Measurements from ENCODE around the gene KIF26B.

KIF26B gene

DNA sequence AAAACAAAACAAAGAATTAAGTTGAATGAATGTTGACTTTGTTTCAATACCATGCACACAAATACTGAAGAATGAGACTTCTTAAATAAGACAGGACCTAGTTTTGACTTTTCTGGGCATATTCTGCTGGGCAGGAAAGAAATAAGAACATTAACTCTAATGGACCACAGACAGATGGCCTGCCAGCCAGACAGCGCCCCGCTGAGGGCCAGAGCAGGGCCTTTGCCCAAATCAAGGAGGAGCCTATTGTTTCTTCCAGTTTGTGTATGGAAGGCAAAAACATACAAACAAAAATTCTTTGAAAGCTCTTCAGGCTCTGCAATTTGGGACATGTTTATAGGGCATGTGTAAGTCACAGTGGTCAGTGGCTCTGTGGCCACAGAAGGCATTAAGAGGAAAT is 44.4 kb upstream of the KIF26B start:
- Histone ChIP-seq H3K4me3 (ENCODE audit: low read length) (no peak overlapping the region), H3K4me1 (ENCODE audit: low read length) (no peaks in the 10 kb centered on the region), H3K9me2 (replicated peaks; ENCODE audit: insufficient read depth, low read length) (no peaks in the 10 kb centered on the region), H4K20me1 (ENCODE audit: insufficient read depth, low read length) (no peaks in the 10 kb centered on the region), H3K27me3 (replicated peaks; ENCODE audit: insufficient read depth, low read length) (no peaks in the 10 kb centered on the region), H3K36me3 (replicated peaks; ENCODE audit: insufficient read depth, low read length) (no peaks in the 10 kb centered on the region), H3K9ac (ENCODE audit: low read length) (no peak overlapping the region), H3K9me3 (replicated peaks; ENCODE audit: insufficient read depth, low read length) (no peaks in the 10 kb centered on the region), H2AFZ (ENCODE audit: low read length) (no peak overlapping the region), H3K79me2 (ENCODE audit: low read length) (no peaks in the 10 kb centered on the region), H3F3A (ENCODE audit: insufficient read depth, low read length) (no peaks in the 10 kb centered on the region), H3K27ac (ENCODE audit: low read length) (no peak overlapping the region), H3K4me2 (ENCODE audit: low read depth, low read length) (no peak overlapping the region)
- TF ChIP-seq EZH2 (optimal IDR thresholded peaks at IDR 0.05; ENCODE audit: low read depth, low read length): no peak
- no peak for DNase-seq

DNA sequence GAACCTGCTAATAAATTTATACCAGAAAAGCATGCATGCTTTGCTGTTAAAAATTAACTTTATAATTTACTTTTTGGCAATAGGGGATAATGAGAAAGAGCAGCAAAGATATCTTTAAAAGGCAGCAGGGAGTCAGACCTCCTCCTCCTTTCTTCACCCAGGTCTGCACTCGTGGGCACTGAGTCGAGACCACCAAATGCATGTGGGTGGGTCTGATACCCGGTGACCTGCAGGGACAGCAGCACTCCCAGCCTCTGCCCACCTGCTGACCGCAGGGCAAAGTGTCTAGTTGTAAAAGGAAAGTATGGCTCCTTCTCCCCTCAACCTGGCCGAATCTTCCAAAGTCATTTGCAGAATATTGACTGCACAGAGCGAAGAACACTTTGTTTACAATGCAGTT is 43.7 kb upstream of the KIF26B start:
- Histone ChIP-seq H3K27me3 (replicated peaks; ENCODE audit: insufficient read depth, low read length) (no peaks in the 10 kb centered on the region), H3K4me1 (ENCODE audit: low read length) (no peaks in the 10 kb centered on the region), H3K9me2 (replicated peaks; ENCODE audit: insufficient read depth, low read length) (no peaks in the 10 kb centered on the region), H3K79me2 (ENCODE audit: low read length) (no peaks in the 10 kb centered on the region), H3K9me3 (replicated peaks; ENCODE audit: insufficient read depth, low read length) (no peaks in the 10 kb centered on the region), H3K27ac (ENCODE audit: low read length) (no peak overlapping the region), H3K9ac (ENCODE audit: low read length) (no peak overlapping the region), H3K36me3 (replicated peaks; ENCODE audit: insufficient read depth, low read length) (no peaks in the 10 kb centered on the region), H4K20me1 (ENCODE audit: insufficient read depth, low read length) (no peaks in the 10 kb centered on the region), H3K4me3 (ENCODE audit: low read length) (no peak overlapping the region), H3K4me2 (ENCODE audit: low read depth, low read length) (no peak overlapping the region), H3F3A (ENCODE audit: insufficient read depth, low read length) (no peaks in the 10 kb centered on the region), H2AFZ (ENCODE audit: low read length) (no peak overlapping the region)
- TF ChIP-seq EZH2phosphoT487 (IDR thresholded peaks at IDR 0.05; ENCODE audit: low read length) (no peak), EZH2 (optimal IDR thresholded peaks at IDR 0.05; ENCODE audit: low read depth, low read length) (no peak)
- TF ChIP-seq, protein P1, sequence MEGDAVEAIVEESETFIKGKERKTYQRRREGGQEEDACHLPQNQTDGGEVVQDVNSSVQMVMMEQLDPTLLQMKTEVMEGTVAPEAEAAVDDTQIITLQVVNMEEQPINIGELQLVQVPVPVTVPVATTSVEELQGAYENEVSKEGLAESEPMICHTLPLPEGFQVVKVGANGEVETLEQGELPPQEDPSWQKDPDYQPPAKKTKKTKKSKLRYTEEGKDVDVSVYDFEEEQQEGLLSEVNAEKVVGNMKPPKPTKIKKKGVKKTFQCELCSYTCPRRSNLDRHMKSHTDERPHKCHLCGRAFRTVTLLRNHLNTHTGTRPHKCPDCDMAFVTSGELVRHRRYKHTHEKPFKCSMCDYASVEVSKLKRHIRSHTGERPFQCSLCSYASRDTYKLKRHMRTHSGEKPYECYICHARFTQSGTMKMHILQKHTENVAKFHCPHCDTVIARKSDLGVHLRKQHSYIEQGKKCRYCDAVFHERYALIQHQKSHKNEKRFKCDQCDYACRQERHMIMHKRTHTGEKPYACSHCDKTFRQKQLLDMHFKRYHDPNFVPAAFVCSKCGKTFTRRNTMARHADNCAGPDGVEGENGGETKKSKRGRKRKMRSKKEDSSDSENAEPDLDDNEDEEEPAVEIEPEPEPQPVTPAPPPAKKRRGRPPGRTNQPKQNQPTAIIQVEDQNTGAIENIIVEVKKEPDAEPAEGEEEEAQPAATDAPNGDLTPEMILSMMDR (IDR thresholded peaks at IDR 0.05; ENCODE audit: low read length): no peak
- no peak for DNase-seq

DNA sequence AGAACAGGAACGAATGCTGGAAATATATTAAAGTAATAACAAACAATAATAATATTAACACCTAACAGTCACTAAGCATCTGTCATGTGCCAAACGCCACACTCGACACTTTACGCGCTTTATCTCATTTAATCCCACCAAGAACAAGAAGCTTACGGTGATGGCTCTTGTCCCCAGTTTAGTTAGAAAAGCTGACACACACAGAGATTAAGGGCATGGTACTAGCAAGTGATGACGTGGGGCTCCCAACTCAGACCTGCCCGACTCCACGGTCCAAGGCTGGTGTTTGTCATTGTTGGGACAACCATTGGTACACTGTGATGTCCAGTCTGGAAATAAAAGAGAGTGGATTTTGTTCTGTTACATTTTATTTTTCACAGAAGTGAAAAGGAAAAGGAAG is 41.1 kb upstream of the KIF26B start:
- H3F3A ChIP-seq (ENCODE audit: insufficient read depth, low read length): no peaks in the 10 kb centered on the region
- H2AFZ ChIP-seq (ENCODE audit: low read length): no peak overlapping the region
- no peaks in the 10 kb centered on the region for H3K9me2 ChIP-seq (replicated peaks; ENCODE audit: insufficient read depth, low read length)
- no peak overlapping the region for H3K4me2 ChIP-seq (ENCODE audit: low read depth, low read length)
- no peaks in the 10 kb centered on the region for H3K9me3 ChIP-seq (replicated peaks; ENCODE audit: insufficient read depth, low read length)
- no peaks in the 10 kb centered on the region for H3K79me2 ChIP-seq (ENCODE audit: low read length)
- no peak overlapping the region for H3K27ac ChIP-seq (ENCODE audit: low read length)
- TF ChIP-seq EZH2phosphoT487 (IDR thresholded peaks at IDR 0.05; ENCODE audit: low read length) (no peak), EZH2 (optimal IDR thresholded peaks at IDR 0.05; ENCODE audit: low read depth, low read length) (no peak)
- TF ChIP-seq, protein P1 (IDR thresholded peaks at IDR 0.05; ENCODE audit: low read length): no peak
- H3K27me3 ChIP-seq (replicated peaks; ENCODE audit: insufficient read depth, low read length): no peaks in the 10 kb centered on the region
- DNase-seq: no peak
- no peaks in the 10 kb centered on the region for H4K20me1 ChIP-seq (ENCODE audit: insufficient read depth, low read length)
- no peak overlapping the region for H3K9ac ChIP-seq (ENCODE audit: low read length)
- no peaks in the 10 kb centered on the region for H3K36me3 ChIP-seq (replicated peaks; ENCODE audit: insufficient read depth, low read length)
- H3K4me3 ChIP-seq (ENCODE audit: low read length): no peak overlapping the region
- no peaks in the 10 kb centered on the region for H3K4me1 ChIP-seq (ENCODE audit: low read length)

DNA sequence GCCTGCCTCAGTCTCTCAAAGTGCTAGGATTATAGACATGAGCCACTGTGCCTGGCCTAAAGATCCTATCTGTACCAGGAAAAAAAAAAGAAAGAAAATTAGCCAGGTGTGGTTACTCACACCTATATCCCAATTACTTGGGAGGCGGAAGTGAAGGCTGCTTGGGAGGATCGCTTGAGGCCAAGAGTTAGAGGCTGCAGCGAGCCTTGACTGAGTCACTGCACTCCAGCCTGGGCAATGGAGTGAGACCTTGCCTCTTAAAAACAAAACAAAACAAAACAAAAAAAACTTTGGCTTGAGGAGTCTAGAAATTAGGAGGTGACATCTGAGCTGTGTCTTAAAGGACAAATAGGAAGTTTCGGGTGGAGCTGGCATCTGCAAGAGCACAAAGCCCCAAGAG is 38.7 kb upstream of the KIF26B start:
- no peaks in the 10 kb centered on the region for H3K4me1 ChIP-seq (ENCODE audit: low read length)
- TF ChIP-seq EZH2 (optimal IDR thresholded peaks at IDR 0.05; ENCODE audit: low read depth, low read length): no peak
- no peak for TF ChIP-seq EZH2phosphoT487 (IDR thresholded peaks at IDR 0.05; ENCODE audit: low read length)
- TF ChIP-seq, protein P1 (IDR thresholded peaks at IDR 0.05; ENCODE audit: low read length): no peak
- no peak overlapping the region for H3K9ac ChIP-seq (ENCODE audit: low read length)
- no peaks in the 10 kb centered on the region for H3K27me3 ChIP-seq (replicated peaks; ENCODE audit: insufficient read depth, low read length)
- H3K27ac ChIP-seq (ENCODE audit: low read length): no peak overlapping the region
- no peaks in the 10 kb centered on the region for H4K20me1 ChIP-seq (ENCODE audit: insufficient read depth, low read length)
- H3K9me3 ChIP-seq (replicated peaks; ENCODE audit: insufficient read depth, low read length): no peaks in the 10 kb centered on the region
- H3K79me2 ChIP-seq (ENCODE audit: low read length): no peaks in the 10 kb centered on the region
- no peaks in the 10 kb centered on the region for H3K9me2 ChIP-seq (replicated peaks; ENCODE audit: insufficient read depth, low read length)
- DNase-seq: no peak
- H3F3A ChIP-seq (ENCODE audit: insufficient read depth, low read length): no peaks in the 10 kb centered on the region
- H2AFZ ChIP-seq (ENCODE audit: low read length): no peak overlapping the region
- no peak overlapping the region for H3K4me2 ChIP-seq (ENCODE audit: low read depth, low read length)
- no peak overlapping the region for H3K4me3 ChIP-seq (ENCODE audit: low read length)
- no peaks in the 10 kb centered on the region for H3K36me3 ChIP-seq (replicated peaks; ENCODE audit: insufficient read depth, low read length)

Measured in MM.1S (cell line).